Progenitor cell of endocrine pancreas (in vitro differentiated cells): ENCODE data around the gene FAF1. TPM values are rescaled to one million over a fixed set of nuclear protein-coding genes. Genes with fewer than 3 reads are reported as not detected.

Source experiments
- DNase-seq: peaks from one replicate; pipeline ENCODE4 v3.0.0; 2021; ENCODE audit warnings: low spot score; ENCODE audit not compliant: unreplicated experiment
- H3K27ac Mint-ChIP-seq: 2 replicates; pipeline ENCODE4 v1.8.0; 2021; ENCODE audit warnings: mild to moderate bottlenecking, moderate library complexity, mixed read lengths
- H3K27me3 Mint-ChIP-seq: 2 replicates; pipeline ENCODE4 v1.8.0; 2021; ENCODE audit warnings: mixed read lengths
- H3K36me3 Mint-ChIP-seq: 2 replicates; pipeline ENCODE4 v1.8.0; 2022; ENCODE audit warnings: mixed read lengths; ENCODE audit not compliant: insufficient read depth
- H3K4me1 Mint-ChIP-seq: 2 replicates; pipeline ENCODE4 v1.8.0; 2021; ENCODE audit warnings: low read depth, mixed read lengths
- H3K4me3 Mint-ChIP-seq: 2 replicates; pipeline ENCODE4 v1.8.0; 2021; ENCODE audit warnings: low read depth, mild to moderate bottlenecking, moderate library complexity, mixed read lengths
- H3K9me3 Mint-ChIP-seq: 2 replicates; pipeline ENCODE4 v1.8.0; 2021; ENCODE audit warnings: low read depth, mixed read lengths
- total RNA-seq: library from RNA; stranded (reverse); gene quantifications from 2 replicates; pipeline ENCODE4 v1.2.1, GENCODE V29; 2021
- TF ChIP-seq, protein P1 (sequence below): fragments of 200-600 bp; sonication (generic); IDR thresholded peaks from one replicate; pipeline ENCODE4 v1.5.0; 2021; ENCODE audit warnings: antibody characterized with exemption, mild to moderate bottlenecking; ENCODE audit not compliant: unreplicated experiment

Gene FAF1
- total RNA-seq, 1 donor from 2014 or later: 49.0 TPM

DNA sequence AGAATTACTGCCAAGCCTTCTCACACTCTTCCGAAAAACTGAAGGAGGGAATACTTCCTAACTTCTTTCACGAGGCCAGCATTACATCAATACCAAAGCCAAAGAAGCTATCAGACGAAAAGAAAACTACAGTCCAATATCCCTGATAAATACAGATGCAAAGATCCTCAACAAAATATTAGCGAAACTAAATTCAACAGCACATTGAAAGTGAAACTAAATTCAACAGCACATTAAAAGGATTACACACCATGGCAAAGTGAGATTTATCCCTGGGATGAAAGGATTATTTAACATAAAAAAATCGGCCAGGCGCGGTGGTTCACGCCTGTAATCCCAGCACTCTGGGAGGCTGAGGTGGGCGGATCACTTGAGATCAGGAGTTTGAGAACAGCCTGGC lies 176.8 kb downstream of the FAF1 start:
- no peaks in the 10 kb centered on the region for H3K27me3 Mint-ChIP-seq
- no peaks in the 10 kb centered on the region for H3K9me3 Mint-ChIP-seq
- H3K4me3 Mint-ChIP-seq: no peak overlapping the region
- no peaks in the 10 kb centered on the region for H3K4me1 Mint-ChIP-seq
- no peak for DNase-seq
- no peak overlapping the region for H3K27ac Mint-ChIP-seq
- peaks cover 8% of the 10 kb centered on the region for H3K36me3 Mint-ChIP-seq
- TF ChIP-seq, protein P1, sequence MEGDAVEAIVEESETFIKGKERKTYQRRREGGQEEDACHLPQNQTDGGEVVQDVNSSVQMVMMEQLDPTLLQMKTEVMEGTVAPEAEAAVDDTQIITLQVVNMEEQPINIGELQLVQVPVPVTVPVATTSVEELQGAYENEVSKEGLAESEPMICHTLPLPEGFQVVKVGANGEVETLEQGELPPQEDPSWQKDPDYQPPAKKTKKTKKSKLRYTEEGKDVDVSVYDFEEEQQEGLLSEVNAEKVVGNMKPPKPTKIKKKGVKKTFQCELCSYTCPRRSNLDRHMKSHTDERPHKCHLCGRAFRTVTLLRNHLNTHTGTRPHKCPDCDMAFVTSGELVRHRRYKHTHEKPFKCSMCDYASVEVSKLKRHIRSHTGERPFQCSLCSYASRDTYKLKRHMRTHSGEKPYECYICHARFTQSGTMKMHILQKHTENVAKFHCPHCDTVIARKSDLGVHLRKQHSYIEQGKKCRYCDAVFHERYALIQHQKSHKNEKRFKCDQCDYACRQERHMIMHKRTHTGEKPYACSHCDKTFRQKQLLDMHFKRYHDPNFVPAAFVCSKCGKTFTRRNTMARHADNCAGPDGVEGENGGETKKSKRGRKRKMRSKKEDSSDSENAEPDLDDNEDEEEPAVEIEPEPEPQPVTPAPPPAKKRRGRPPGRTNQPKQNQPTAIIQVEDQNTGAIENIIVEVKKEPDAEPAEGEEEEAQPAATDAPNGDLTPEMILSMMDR: no peak

DNA sequence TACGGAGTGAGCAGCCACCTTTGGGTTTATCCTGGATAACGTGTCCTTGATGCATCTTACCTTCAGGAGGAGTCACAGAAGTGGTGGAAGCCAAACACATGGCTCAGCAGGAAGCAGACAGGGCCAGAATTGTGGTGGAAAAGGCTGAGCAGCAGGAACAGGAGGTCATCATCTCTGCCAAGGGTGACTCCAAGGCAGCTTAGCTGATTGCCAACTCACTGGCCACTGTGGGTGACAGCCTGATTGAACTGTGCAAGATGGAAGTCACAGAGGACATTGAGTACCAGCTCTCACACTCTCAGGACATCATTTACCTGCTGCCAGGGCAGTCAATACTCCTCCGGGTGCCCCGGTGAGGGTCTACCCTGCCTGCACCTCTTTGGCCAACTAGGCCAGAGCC lies 179.3 kb downstream of the FAF1 start:
- DNase-seq: no peak
- Mint-ChIP-seq H3K27ac (no peak overlapping the region), H3K4me3 (no peak overlapping the region), H3K9me3 (no peaks in the 10 kb centered on the region), H3K4me1 (no peaks in the 10 kb centered on the region), H3K27me3 (no peaks in the 10 kb centered on the region), H3K36me3 (peaks cover 6% of the 10 kb centered on the region)
- TF ChIP-seq, protein P1: no peak

DNA sequence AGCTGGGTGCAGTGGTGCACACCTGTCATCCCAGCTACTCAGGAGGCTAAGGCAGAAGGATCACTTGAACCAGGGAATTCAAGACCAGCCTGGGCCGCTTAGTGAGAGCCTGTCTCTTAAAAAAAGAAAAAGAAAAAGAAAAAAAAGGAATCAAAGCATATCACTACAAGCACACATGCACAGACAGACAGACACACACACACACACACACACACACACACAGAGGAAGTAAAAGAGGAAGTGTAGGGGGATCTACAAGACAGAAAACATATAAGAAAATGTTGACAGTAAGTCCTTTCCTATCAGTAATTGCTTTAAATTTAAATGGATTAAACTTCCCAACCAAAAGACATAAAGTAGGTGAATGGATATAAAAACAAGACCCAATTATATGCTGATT lies 180.3 kb downstream of the FAF1 start:
- DNase-seq: no peak
- no peak overlapping the region for H3K27ac Mint-ChIP-seq
- peaks cover 5% of the 10 kb centered on the region for H3K36me3 Mint-ChIP-seq

DNA sequence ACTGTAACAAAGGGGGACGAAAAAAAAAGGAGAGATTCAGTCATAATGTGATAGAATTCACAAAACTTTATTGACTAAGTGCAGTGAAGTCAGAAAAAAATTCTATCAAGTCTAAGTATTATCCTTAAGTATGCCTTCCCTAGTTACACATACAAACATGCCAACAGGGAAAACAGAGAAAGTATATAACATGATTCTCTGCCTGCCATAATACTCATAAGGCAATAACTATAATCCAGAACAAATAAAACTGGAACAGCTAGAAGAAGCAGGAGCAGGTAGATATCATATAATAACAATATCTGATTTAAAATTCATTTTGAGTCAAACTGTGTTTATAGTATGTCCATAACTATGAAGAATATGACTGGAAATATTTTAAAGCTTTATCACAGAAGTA lies 184.3 kb downstream of the FAF1 start:
- H3K36me3 Mint-ChIP-seq: peaks cover 4% of the 10 kb centered on the region
- TF ChIP-seq, protein P1: no peak
- DNase-seq: no peak
- H3K27me3 Mint-ChIP-seq: no peaks in the 10 kb centered on the region
- no peak overlapping the region for H3K27ac Mint-ChIP-seq
- H3K4me1 Mint-ChIP-seq: no peaks in the 10 kb centered on the region
- H3K9me3 Mint-ChIP-seq: no peaks in the 10 kb centered on the region
- H3K4me3 Mint-ChIP-seq: no peak overlapping the region

More for the DNA sequence above, 180.3 kb downstream of the FAF1 start:
- H3K4me1 Mint-ChIP-seq: no peaks in the 10 kb centered on the region
- TF ChIP-seq, protein P1: no peak
- H3K27me3 Mint-ChIP-seq: no peaks in the 10 kb centered on the region
- no peak overlapping the region for H3K4me3 Mint-ChIP-seq
- H3K9me3 Mint-ChIP-seq: no peaks in the 10 kb centered on the region

DNA sequence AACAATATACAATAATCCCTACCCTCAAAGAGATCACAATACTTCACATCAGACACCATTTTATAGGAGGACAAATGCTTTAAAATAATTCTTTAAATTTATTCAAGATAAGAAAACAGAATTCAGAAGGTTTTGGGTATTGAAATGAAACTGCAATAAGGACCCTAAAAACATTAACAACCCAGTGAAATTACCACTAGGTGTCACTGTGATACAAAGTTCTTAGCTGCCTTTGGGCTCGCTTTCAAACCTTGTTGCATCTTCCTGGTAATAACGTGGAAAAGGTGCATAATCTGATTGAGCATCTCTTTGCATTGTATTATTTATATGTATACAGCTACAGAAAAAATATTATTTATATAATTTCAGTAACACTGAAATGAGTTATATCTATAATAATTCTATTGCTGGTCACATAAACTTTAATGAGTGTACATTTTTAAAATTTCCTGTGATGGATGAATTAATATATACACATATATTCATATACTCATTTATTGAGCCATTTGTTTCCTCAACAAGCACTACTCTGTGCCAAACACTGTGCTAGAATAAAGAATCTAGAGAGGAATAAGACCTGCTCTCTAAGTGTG lies 185.2 kb downstream of the FAF1 start:
- no peak overlapping the region for H3K4me3 Mint-ChIP-seq
- TF ChIP-seq, protein P1: peak; percentile 83
- H3K4me1 Mint-ChIP-seq: no peaks in the 10 kb centered on the region
- peaks cover 1% of the 10 kb centered on the region for H3K36me3 Mint-ChIP-seq
- no peak for DNase-seq
- no peaks in the 10 kb centered on the region for H3K9me3 Mint-ChIP-seq
- H3K27ac Mint-ChIP-seq: no peak overlapping the region
- H3K27me3 Mint-ChIP-seq: no peaks in the 10 kb centered on the region
